ENCODE measurements around the gene OR4D10.

The OR4D10 gene

DNA sequence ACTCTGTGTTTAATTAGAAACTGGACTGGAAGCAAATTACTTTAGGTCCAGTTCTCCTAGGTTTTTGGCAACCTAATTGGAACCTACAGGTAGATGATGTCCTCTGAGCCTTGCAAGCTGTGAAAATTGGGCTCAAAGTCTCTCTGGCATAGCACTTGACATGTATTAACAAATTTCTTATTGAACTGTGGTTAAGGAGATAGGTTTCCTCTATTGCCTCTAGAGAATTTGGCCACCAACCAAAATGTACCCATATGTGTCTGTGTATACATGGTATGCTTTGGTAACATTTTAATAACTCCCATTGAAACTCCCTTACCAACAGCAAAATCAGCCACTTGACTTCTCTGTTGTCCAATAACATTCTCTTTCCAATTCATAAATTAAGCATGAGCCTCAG lies at the start of gene OR4D10:
Gene OR4D10 (plus strand): TSS at position 301 of the 400 bp plus-strand sequence. CDS start 4,115 bp downstream, outside the sequence.
- no peak for DNase-seq (ENCODE audit: low read depth)
- H3K4me3 ChIP-seq (ENCODE audit: low read depth, low read length), result no peak within 1 kb of the TSS
- TF ChIP-seq, protein P1, sequence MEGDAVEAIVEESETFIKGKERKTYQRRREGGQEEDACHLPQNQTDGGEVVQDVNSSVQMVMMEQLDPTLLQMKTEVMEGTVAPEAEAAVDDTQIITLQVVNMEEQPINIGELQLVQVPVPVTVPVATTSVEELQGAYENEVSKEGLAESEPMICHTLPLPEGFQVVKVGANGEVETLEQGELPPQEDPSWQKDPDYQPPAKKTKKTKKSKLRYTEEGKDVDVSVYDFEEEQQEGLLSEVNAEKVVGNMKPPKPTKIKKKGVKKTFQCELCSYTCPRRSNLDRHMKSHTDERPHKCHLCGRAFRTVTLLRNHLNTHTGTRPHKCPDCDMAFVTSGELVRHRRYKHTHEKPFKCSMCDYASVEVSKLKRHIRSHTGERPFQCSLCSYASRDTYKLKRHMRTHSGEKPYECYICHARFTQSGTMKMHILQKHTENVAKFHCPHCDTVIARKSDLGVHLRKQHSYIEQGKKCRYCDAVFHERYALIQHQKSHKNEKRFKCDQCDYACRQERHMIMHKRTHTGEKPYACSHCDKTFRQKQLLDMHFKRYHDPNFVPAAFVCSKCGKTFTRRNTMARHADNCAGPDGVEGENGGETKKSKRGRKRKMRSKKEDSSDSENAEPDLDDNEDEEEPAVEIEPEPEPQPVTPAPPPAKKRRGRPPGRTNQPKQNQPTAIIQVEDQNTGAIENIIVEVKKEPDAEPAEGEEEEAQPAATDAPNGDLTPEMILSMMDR (IDR thresholded peaks at IDR 0.05; ENCODE audit: low read depth, low read length, missing control alignments), result no peak
- in situ Hi-C loops (cut with HindIII; ENCODE audit: low sequenced_read_pairs), result no loop called here

DNA sequence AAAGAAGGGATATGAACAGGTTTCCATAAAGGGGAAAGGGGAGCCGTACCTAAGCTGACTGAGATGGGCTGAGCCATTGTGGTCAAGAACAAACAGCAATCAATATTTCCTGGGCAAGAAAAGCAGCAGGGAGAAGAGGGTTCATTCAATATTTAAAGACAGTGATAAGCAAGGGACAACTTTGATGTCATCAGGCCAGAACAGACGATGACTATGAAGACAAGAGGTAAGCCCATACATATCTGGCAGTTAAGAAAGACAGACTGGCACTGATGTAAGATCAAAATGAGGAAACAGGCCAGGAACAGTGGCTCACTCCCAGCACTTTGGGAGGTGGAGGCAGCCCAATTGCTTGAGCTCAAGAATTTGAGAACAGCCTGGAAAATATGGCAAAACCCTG lies 49.3 kb upstream of the OR4D10 start:
- in situ Hi-C loops (cut with HindIII; ENCODE audit: low sequenced_read_pairs), result no loop called here
- no peak for DNase-seq (ENCODE audit: low read depth)
- no peak overlapping the region for H3K4me3 ChIP-seq (ENCODE audit: low read depth, low read length)
- TF ChIP-seq, protein P1 (IDR thresholded peaks at IDR 0.05; ENCODE audit: low read depth, low read length, missing control alignments), result no peak

DNA sequence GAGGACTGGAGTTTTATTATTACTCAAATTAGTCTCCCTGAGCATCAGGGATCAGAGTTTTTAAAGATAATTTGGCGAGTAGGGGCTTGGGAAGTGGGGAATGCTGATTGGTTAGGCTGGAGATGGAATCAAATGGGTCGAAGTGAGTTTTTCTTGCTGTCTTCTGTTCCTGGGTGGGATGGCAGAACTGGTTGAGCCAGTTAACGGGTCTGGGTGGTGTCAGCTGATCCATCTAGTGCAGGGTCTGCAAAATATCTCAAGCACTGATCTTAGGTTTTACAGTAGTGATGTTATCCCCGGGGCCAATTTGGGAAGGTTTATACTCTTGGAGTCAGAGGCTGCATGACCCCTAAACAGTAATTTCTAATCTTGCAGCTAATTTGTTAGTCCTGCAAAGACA lies 48.0 kb upstream of the OR4D10 start:
- TF ChIP-seq, protein P1 (IDR thresholded peaks at IDR 0.05; ENCODE audit: low read depth, low read length, missing control alignments), result no peak

DNA sequence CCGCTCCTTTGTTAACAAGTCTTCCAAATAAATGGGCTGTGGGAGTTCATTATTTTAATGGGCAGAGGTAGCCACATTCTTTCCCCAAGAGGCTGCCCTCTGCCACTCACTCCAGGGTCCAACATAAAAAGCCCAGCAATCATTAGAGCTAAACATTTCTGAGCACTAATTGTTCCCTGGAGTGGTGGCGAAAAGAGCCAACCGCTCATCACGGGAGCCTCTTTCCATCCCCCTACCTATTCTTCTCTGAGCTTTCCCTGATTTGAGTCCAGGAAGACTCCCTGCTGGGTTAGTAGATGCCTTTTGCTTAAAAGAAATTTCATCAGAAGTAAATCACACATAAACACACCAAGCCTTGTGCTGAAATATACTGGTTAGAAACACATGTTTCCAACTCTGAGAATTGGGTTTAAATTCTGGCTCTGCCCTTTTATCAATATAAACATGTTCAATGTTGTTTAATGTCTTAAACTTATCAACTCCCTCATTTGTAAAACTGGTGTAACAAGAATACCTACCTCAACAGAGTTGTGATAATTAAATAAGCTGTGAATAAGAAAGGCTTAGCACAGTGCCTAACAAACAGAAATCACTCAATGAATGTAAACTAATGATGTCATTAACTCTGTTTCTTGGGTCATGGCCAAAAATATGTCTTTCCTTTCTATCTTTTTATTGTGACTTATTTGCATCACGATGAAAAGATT lies 46.6 kb upstream of the OR4D10 start, which contains the start of gene OR5A2:
Gene OR5A2 (minus strand): TSS at position 53 of the 707 bp plus-strand sequence. CDS start 3,460 bp downstream, outside the sequence.
- TF ChIP-seq, protein P1 (IDR thresholded peaks at IDR 0.05; ENCODE audit: low read depth, low read length, missing control alignments), result no peak
- in situ Hi-C loops (cut with HindIII; ENCODE audit: low sequenced_read_pairs), result no loop called here
- H3K4me3 ChIP-seq (ENCODE audit: low read depth, low read length), result no peak within 1 kb of the TSS
- no peak for DNase-seq (ENCODE audit: low read depth)

More for the DNA sequence above, 48.0 kb upstream of the OR4D10 start:
- DNase-seq (ENCODE audit: low read depth), result no peak
- in situ Hi-C loops (cut with HindIII; ENCODE audit: low sequenced_read_pairs), result no loop called here
- H3K4me3 ChIP-seq (ENCODE audit: low read depth, low read length), result no peak overlapping the region

DNA sequence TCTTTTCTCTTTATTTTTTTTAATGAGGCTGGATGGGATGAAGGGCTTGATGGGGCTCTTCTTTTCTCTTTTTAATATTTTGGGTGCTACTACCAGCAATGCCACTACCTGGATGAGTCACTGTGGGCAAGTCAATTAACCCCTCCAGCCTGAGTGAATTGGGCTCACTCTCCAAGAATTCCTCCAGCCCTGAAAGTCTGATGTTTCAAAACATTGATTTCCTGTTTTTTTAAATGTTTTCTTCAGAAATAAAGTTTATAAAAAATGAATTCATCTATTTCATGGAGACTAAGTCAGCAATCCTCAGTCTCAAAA lies 46.1 kb upstream of the OR4D10 start:
- in situ Hi-C loops (cut with HindIII; ENCODE audit: low sequenced_read_pairs), result no loop called here
- no peak overlapping the region for H3K4me3 ChIP-seq (ENCODE audit: low read depth, low read length)
- DNase-seq (ENCODE audit: low read depth), result no peak
- TF ChIP-seq, protein P1 (IDR thresholded peaks at IDR 0.05; ENCODE audit: low read depth, low read length, missing control alignments), result no peak

DNA sequence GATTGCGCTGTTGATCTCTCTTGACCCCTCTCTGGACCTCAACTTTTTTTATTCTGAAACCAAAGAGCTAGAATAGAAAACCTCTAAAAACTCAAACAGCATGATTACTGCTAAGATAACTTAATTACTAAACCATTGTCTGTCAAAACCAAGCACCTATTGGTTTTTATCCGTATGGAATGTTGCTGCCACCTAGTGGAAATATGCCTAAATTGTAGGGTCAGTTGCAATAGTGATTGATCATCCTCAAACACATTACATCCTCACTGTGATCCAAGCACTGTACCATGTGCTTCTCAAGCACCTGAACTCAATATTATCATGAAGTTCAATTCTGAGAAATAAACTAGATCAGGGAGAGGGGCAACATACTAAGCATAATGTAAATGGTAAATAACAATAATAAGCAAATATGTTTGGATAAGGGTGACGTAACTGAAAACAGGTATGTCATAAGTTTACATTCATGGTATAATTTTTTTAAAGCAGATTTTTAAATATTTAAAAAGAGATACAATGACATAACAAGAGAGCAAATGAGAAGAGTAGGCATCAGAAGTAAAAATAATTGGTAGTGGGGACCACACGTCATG lies 43.1 kb upstream of the OR4D10 start:
- no peak overlapping the region for H3K4me3 ChIP-seq (ENCODE audit: low read depth, low read length)
- in situ Hi-C loops (cut with HindIII; ENCODE audit: low sequenced_read_pairs), result no loop called here
- DNase-seq (ENCODE audit: low read depth), result peak; percentile 12
- TF ChIP-seq, protein P1 (IDR thresholded peaks at IDR 0.05; ENCODE audit: low read depth, low read length, missing control alignments), result peak; percentile 55
